ENCODE results near the gene TMTC2.

TMTC2 gene

GRCh38 chr12:82686168-82687020, at the start of gene TMTC2:
TSS of gene TMTC2 (plus strand) at chr12:82686906.
- peak; percentile 86 for DNase-seq

- no peak for DNase-seq
These were observed 48.4 kb upstream of the TMTC2 start for GRCh38 chr12:82638324-82638723.

- no peak for DNase-seq
These were observed 41.8 kb upstream of the TMTC2 start for GRCh38 chr12:82644896-82645295.

- no peak for DNase-seq
These were observed 41.3 kb upstream of the TMTC2 start for GRCh38 chr12:82645414-82645813.

DNA sequence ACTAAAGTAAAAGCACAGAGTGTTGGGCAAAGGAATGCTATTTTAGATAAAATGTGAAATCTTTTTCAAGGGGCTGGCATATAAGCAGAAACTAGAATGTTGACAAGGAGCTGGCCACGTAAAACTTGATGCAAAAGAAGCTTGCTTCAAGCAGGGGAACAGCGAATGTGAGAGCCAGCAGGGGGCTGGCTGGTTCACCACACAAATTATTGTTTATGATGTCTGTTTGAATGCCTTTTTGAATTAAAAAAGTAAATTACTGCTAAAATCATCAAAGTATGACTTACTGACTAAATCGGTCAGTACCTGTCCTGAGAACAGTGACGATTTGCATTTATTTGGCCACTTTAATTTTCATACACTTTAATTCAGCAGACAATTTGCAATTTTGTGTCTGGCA, 38.9 kb upstream of the TMTC2 start:
- no peak for DNase-seq

DNA sequence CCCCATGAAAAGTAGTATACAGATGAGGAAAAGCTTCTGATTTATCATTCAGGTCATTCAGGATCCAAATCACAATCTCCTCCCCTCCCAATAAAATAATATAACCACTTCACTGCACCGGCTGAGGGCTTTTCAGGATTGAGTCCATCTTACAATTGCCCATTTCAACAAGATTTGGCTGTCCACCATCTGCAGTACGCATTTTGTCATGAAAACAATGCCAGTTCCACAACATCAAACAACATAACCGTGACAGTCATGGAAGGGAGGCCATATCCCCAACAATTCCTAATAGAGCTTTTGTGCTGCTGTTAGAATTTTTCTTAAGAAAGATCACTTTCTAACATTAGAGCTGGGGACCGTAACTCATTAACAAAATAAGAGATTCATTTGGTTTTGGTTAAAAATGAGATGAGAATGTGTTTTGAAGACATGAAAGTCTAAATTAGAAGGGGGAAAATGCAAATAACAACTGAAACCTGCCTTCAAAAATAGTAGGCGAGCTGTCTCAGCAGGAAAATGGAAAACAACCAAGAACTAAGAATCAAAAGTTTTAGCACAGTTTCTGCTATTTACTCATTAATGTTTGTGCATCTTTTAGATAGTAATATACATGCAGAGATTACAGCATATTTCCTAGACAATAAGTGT, 38.3 kb upstream of the TMTC2 start:
- no peak for DNase-seq

DNA sequence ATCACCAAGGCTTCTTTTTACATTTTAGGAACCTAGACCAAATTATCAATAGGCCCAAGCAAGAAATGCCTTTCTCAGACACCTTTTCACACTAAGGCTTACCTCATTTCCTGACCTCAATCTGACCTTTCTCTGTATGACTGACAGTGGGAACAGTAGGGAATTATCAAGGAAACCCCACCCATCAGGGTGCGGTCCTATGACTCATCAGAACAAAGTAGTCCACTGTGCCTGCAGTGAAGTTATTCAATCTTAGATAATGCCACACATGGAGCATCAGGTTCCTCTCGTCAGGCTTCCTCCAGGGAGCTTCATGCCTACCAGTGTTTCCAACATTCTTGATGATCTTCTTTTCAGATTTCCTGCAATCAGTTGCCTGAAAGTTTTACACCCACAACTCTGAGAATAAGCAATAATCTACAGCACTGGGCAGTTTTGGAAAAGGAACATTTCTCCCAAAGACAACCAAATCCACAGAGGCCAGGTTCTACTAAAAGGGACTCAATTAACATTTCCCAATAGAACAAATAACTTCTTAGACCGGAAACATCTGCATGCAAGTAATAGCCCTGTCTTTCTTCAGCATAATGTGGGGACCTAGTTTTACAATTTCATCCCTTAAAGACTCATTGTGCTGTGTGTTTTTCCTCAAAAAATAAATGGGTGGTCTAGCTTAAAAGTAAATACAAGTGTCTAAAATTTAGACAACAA, 35.9 kb upstream of the TMTC2 start:
- DNase-seq, result no peak

DNA sequence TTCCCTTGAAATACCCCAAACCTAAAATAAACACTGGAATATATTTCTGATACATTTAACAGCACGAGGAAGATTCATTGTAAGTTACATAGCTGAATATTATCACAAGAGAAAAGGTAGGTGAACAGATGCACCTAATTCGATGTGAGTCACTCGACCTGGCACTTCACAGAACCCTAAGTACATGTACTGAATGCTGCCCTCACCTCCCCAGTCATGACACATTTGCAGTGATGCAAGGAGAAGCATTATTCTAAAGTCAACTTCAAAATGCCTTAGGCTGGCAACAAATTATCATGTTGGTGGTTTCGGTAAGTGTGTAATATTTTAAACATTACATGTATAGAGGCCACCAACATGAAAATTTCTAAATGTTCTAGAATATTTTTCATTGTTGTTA, 35.2 kb upstream of the TMTC2 start:
- no peak for DNase-seq

- no peak for DNase-seq
These were observed 34.6 kb upstream of the TMTC2 start for GRCh38 chr12:82652071-82652470.

DNA sequence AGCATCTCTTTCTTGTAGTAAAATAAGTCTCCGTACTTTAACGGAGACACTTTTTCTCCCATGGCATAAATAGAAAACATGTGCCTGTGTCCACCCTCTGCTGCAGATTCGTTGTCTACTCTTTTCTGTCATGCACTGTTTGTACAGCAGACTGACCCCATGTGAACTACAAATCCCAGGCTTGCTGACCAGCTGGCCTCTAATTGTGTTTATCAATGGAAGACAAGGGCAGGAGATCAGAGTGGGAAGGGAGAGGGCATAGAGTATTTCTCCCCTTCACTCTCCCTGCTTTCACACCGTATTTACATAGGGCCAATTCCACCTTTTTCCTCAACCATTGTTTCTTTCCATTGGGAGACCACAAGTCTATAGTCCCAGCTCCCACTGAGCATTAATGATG, 31.0 kb upstream of the TMTC2 start:
- DNase-seq, result no peak

DNA sequence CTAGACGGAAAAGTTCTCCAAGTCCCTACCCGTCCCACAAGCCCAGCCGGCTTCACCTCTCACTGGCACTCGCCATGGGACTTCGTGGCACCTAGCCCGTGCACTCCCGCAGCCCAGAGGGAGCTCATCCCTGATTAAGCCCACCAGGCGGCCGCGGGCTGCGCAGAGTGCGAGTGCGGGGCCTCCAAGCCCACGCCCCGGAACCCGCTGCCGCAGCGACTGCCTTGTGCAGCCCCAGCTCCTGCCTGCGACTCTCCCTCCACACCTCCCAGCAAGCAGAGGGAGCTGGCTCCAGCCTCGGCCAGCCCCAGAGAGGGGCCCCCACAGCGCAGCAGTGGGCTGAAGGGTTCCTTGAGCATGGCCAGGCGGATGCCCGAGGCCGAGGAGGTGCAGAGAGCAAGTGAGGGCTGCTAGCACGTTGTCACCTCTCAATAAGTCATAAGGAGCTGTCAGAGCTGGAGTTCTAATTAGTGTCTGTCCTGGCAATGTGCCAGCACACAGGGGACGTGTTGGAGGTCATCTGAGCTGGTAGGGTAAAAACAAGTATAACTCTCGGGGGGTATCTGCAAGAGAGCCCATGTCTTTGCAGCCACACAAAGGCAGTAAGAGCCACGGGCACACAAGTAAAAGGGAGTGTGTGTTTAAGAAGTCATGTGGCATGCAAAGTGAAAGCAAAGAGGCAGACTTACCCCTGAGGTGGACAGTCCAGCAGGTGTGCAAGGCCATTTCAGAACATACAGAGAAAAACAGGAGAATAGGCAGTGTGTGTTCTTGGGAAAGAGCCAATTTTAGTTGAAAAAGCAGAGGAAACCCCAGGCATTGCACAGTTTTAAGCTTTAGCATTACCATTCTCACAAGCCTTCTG, 27.1 kb upstream of the TMTC2 start:
- DNase-seq, result no peak

- DNase-seq, result no peak
These were observed 26.0 kb upstream of the TMTC2 start for GRCh38 chr12:82660541-82661325.

DNA sequence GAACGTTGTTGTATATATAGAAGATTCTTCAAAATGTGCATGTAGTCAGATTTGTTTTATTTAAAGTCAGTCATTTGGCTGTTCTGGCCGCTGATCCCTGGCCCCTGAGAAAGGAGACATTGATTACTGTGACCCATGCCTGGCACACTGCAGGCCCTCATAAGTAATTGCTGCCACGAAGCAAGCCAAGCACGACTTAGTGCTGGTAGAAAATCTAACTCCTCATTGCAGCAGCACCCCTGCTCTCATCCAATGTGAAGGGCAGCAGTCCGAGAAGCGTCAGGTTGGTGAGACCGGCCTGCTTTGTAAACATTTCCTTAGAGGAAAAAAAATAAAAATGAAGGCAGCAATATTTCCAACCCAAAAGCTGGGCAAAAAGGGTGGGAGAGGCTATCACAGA, 22.8 kb upstream of the TMTC2 start:
- DNase-seq, result no peak

- DNase-seq, result no peak
These were observed 21.4 kb upstream of the TMTC2 start for GRCh38 chr12:82665142-82665923.

DNA sequence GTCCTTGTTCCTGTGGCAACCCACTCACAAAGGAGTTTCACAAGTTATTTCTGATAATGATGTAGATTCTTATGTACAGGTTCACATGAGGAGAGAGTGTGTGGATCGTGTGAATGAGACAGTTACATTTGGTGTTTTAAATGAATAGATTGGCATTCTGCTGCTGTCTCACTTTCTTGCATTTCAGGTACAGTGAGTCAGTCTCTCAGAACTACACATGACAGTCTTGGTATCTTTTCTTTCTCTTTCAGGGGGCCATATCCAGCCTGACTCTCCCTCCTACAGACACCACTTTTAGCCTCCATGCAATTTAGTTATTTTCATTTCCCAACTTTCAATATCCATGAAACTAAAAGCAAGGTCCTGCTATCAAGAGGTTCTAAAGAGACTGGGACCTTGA, 19.9 kb upstream of the TMTC2 start:
- no peak for DNase-seq

GRCh38 chr12:82671673-82672195, 15.0 kb upstream of the TMTC2 start:
- no peak for DNase-seq

DNA sequence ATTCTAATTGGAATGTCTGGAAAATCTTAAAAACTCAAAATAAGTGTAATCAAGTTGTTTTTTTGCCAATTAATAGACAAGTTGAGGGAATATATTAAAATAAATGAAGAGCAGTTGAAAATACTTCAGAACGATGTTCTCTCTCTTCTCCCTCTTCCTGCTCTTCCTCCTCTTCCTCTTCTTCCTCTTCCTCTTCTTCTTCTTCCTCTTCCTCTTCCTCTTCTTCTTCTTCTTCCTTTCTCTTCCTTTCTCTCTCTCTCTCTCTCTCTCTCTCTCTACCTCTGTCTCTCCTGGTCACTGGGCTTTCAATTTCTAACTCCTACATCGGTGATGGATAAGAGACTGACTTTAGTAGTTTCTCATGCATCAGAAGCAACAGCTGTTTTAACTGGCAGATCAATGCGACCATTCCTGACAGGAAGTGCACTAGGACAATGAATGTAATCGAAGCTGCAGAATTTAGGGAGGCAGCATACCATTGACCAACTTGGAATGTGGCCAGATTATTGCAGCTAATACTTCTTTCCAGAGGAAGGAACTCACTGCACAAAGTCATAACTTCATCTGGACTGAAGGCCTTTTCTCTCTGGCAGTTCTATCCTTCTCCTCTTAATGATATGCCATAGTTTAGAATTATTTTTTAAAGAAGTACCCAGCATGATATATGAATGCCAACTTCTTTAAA, 13.8 kb upstream of the TMTC2 start:
- no peak for DNase-seq

DNA sequence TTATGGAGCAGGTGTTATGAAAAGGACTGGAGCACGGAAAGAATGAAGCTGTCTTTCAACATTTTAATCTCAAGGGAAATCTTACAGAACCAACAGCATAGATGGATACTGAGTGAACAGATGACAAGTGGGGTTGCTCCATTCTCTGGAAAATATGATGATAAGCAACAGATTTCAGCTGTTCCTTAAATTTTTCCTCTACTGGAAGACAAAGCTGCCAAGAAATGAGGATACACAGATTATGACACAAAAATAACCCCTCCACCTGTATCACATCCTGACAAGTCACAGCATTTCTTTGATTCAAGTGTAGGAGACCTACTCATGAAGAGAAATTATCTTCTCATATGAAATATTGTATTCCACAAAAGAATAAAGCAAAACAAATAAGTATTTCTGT, 13.0 kb upstream of the TMTC2 start:
- no peak for DNase-seq

DNA sequence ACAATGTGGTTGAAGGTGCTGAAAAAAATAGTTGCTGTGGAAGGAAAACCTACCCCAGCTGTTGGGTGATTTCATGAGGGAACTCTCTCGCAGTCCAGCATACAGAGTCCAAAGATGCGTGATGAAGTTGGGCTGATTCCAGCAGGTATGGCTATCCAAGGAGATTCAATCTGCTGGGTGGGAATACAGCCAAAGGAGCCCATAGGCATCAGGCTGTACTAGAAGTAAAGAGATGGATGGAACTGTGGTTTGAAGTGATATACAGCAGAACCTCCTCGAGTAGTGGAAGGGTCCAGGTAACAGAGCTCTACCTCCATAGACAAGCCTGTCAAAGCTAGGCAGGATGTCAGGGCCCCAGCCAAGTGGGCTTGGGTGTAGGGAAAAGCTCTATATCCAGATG, 11.5 kb upstream of the TMTC2 start:
- no peak for DNase-seq

GRCh38 chr12:82682326-82682725, 4.4 kb upstream of the TMTC2 start:
- DNase-seq, result no peak

Measured in activated CD4-positive, alpha-beta T cell treated with anti-CD3 and anti-CD28 coated beads, Interleukin-2, amount 50 U/mL, for 1 hour (primary cell).